Kidney epithelial cell (primary cell): ENCODE results near the gene TMEM219. TPM values are rescaled to one million over a fixed set of nuclear protein-coding genes. Genes with fewer than 3 reads are reported as not detected.
A peak's percentile ranks its signal among the peaks of the same experiment; 100 is the strongest.

Source experiments
- DNase-seq: peaks from one replicate; pipeline ENCODE4 v3.0.0-alpha.2; 2010; ENCODE audit warnings: low read depth
- H3K27me3 ChIP-seq: 2 replicates; pipeline ENCODE4 v1.6.0; 2011; ENCODE audit warnings: low read length; ENCODE audit not compliant: control insufficient read depth, insufficient read depth
- H3K36me3 ChIP-seq: 2 replicates; pipeline ENCODE4 v1.5.1; 2011; ENCODE audit warnings: low read length; ENCODE audit not compliant: control insufficient read depth, insufficient read depth
- H3K4me3 ChIP-seq: 2 replicates; pipeline ENCODE4 v1.5.1; 2011; ENCODE audit warnings: low read depth, mild to moderate bottlenecking, control low read depth, low read length
- total RNA-seq: library from RNA; depleted of rRNA; stranded (reverse); fragments of >200 nt; gene quantifications from 2 replicates; pipeline ENCODE4 v1.2.3, GENCODE V29; 2015
- TF ChIP-seq, protein P1 (sequence below): IDR thresholded peaks from 2 replicates; pipeline ENCODE4 v1.5.1; 2011; ENCODE audit warnings: mild to moderate bottlenecking, moderate library complexity, low read length, control low read depth, inconsistent platforms; ENCODE audit not compliant: insufficient read depth, poor library complexity, severe bottlenecking

The TMEM219 gene
- total RNA-seq, 1 donor from 2014 or later: 175 TPM

- TF ChIP-seq, protein P1, sequence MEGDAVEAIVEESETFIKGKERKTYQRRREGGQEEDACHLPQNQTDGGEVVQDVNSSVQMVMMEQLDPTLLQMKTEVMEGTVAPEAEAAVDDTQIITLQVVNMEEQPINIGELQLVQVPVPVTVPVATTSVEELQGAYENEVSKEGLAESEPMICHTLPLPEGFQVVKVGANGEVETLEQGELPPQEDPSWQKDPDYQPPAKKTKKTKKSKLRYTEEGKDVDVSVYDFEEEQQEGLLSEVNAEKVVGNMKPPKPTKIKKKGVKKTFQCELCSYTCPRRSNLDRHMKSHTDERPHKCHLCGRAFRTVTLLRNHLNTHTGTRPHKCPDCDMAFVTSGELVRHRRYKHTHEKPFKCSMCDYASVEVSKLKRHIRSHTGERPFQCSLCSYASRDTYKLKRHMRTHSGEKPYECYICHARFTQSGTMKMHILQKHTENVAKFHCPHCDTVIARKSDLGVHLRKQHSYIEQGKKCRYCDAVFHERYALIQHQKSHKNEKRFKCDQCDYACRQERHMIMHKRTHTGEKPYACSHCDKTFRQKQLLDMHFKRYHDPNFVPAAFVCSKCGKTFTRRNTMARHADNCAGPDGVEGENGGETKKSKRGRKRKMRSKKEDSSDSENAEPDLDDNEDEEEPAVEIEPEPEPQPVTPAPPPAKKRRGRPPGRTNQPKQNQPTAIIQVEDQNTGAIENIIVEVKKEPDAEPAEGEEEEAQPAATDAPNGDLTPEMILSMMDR: no peak
- Histone ChIP-seq H3K36me3 (peaks cover 1% of the 10 kb centered on the region), H3K27me3 (no peaks in the 10 kb centered on the region), H3K4me3 (no peak overlapping the region)
- no peak for DNase-seq
These were observed 37.7 kb downstream of the TMEM219 start for GRCh38 chr16:29999605-30000004.

DNA sequence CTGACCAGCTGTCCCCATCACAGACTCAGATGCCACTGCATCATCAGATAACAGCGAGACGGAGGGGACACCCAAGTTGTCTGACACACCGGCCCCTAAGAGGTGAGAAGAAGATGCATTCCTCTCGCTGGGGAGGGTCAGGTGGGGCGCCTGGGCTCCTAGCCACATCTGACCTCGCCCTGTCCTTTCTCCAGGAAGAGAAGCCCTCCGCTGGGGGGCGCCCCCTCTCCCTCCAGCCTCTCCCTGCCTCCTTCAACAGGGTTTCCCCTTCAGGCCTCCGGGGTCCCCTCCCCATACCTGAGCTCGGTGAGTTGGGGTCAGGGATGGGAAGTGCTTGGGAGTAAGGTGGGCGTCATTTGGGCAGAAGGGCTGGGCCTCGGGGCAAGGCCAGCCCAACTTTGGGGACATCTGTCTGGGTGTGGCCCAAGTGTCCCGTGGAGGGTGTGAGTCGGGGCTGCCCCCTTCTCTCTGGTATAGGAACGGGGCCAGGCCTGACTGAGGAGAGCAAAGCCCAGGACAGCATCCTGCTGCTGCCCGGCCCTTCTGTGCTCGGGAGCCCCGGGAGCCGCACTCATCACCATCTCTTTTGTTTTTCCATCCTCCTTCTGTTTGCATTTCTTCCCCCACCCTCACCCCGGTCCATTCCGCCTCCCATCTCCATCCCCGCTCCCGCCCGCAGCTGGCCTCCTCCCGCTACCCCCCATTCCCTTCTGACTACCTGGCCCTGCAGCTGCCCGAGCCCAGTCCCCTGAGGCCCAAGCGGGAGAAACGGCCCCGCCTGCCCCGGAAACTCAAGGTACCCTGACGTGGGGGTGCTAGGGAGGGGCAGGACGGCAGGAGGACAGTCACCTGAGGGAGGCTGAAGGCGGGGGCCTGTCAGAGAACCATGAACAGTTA lies 39.1 kb downstream of the TMEM219 start:
- TF ChIP-seq, protein P1: peak; percentile 18
- no peak for DNase-seq
- H3K27me3 ChIP-seq: no peaks in the 10 kb centered on the region
- H3K4me3 ChIP-seq: no peak overlapping the region
- H3K36me3 ChIP-seq: peaks cover 1% of the 10 kb centered on the region

DNA sequence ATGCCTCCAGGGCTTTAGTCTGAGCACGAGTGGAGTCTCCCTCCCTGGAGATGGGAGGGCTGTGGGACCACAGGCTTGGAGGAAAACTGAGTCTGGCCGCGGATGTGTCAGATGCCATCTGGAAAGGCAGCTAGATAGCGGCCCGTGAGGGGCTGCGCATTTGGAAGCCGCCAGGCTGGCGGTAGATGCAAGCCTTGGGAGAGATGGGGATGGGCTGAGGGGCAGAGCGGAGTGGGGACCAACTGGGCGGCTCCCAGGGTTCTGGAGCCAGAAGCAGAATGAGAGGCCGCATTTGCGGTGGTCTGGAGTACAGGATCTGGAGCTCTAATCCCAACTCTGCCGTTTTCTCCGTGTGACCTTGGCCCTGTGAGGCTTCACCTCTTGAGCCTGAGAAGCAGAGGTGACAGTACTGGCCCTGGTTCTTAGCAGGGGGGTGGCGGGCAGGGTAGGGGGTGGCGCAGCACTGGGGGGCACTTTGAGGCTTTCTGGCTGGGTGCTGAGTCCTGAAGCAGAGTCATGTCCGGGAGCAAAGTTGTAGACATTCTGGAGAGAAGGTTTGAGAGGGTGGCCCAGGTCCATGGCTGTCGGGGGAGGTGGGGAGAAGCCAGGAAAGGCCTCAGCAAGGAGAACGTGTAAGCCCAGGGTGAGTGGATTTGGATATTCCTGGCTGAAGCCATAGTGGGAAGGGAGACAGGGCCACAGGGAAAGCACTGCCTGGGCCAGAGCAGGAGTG lies 40.9 kb downstream of the TMEM219 start:
- H3K36me3 ChIP-seq: peaks cover 1% of the 10 kb centered on the region
- TF ChIP-seq, protein P1: no peak
- DNase-seq: no peak
- H3K4me3 ChIP-seq: no peak overlapping the region
- no peaks in the 10 kb centered on the region for H3K27me3 ChIP-seq

GRCh38 chr16:30003670-30004423 lies 42.0 kb downstream of the TMEM219 start:
- TF ChIP-seq, protein P1: no peak
- Histone ChIP-seq H3K36me3 (peaks cover 1% of the 10 kb centered on the region), H3K27me3 (no peaks in the 10 kb centered on the region), H3K4me3 (no peak overlapping the region)
- DNase-seq: no peak

GRCh38 chr16:30004424-30004776 lies 42.5 kb downstream of the TMEM219 start:
- DNase-seq: no peak
- Histone ChIP-seq H3K4me3 (no peak overlapping the region), H3K36me3 (peaks cover 1% of the 10 kb centered on the region), H3K27me3 (peaks cover 5% of the 10 kb centered on the region)
- TF ChIP-seq, protein P1: no peak
